Mesodermal cell (in vitro differentiated cells): ENCODE results near the gene NDST1.

Experiments
- H3K27ac ChIP-seq: 2 replicates; pipeline ENCODE4 v1.7.0; 2013; ENCODE audit warnings: mild to moderate bottlenecking, low read depth, low read length, moderate library complexity; ENCODE audit not compliant: severe bottlenecking
- H3K36me3 ChIP-seq: 2 replicates; pipeline ENCODE4 v1.7.1; 2013; ENCODE audit warnings: mild to moderate bottlenecking, low read length, moderate library complexity; ENCODE audit not compliant: control insufficient read depth, insufficient read depth
- H3K4me1 ChIP-seq: one replicate; pipeline ENCODE4 v1.7.1; 2013; ENCODE audit warnings: mild to moderate bottlenecking, low read length; ENCODE audit not compliant: insufficient read depth, control insufficient read depth, poor library complexity, severe bottlenecking
- H3K4me3 ChIP-seq: 2 replicates; pipeline ENCODE4 v1.7.0; 2013; ENCODE audit warnings: low read length, control low read depth, mild to moderate bottlenecking; ENCODE audit not compliant: insufficient read depth, poor library complexity, severe bottlenecking; ENCODE audit errors: extremely low read depth
- H3K9me3 ChIP-seq: 2 replicates; pipeline ENCODE4 v1.7.1; 2013; ENCODE audit warnings: mild to moderate bottlenecking, low read length, moderate library complexity; ENCODE audit not compliant: control insufficient read depth
- WGBS, 2 experiments: methylation state at CpG; one replicate each; pipeline ENCODE4 v1.1.5; 2013; ENCODE audit warnings: missing lambda C conversion rate in 2 of 2; ENCODE audit not compliant: insufficient coverage in 2 of 2; 5-methylcytosine and 5-hydroxymethylcytosine counted together

Gene NDST1

DNA sequence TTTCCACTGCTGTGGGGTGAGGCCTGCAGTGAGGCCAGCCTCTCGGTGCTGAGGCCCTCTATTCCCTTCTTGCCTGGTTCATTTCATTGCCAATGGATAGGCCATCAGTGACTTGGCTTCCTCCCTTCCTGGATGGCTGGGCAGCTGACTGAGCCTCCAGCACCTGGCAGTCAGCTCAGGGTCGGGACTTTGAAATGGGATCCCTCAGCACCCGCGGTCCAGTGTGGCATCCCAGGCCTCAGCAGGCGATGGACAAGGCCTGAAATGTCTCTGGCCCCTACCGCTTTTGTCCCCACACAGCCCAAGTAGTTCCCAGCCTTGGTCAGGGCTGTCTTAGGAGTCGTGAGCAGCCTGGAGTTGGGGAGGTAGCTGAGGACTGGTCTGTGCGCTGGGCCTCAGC lies 17.2 kb downstream of the NDST1 start:
- peaks cover 76% of the 10 kb centered on the region for H3K36me3 ChIP-seq
- WGBS, 2 experiments = 63% methylated on average over 4 to 6 of the region's 8 CpGs

GRCh38 chr5:150525781-150526180 lies 17.9 kb downstream of the NDST1 start:
- H3K36me3 ChIP-seq = peaks cover 76% of the 10 kb centered on the region
- H3K9me3 ChIP-seq = no peaks in the 10 kb centered on the region
- H3K27ac ChIP-seq = no peak overlapping the region
- H3K4me3 ChIP-seq = no peak overlapping the region
- peaks cover 23% of the 10 kb centered on the region for H3K4me1 ChIP-seq

More for the DNA sequence above, 17.2 kb downstream of the NDST1 start:
- Histone ChIP-seq H3K9me3 (no peaks in the 10 kb centered on the region), H3K4me3 (no peak overlapping the region), H3K4me1 (peaks cover 23% of the 10 kb centered on the region), H3K27ac (no peak overlapping the region)

DNA sequence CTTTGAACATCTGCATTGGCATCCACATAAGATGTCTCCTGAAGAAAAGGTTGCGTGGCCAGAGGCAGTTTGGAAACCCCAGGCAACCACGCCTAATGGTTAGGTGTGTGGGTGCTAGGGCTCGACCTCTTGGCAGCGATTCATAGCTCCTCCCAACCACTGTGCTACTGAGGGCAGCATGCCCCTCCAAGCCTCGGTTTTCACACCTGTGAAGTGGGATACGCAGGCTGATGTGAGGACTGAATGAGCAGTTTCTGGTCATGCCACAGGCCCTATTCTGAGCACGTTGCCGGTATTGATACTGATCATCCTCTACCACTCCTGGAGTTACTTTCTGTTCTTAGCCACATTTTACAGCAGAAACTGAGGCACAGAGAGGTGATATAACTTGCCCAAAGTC lies 19.1 kb downstream of the NDST1 start:
- 91 to 98% methylated on average over 3 to 8 of the region's 8 CpGs for WGBS, 2 experiments
- peaks cover 21% of the 10 kb centered on the region for H3K4me1 ChIP-seq
- no peak overlapping the region for H3K4me3 ChIP-seq
- peaks cover 74% of the 10 kb centered on the region for H3K36me3 ChIP-seq
- no peaks in the 10 kb centered on the region for H3K9me3 ChIP-seq
- no peak overlapping the region for H3K27ac ChIP-seq

DNA sequence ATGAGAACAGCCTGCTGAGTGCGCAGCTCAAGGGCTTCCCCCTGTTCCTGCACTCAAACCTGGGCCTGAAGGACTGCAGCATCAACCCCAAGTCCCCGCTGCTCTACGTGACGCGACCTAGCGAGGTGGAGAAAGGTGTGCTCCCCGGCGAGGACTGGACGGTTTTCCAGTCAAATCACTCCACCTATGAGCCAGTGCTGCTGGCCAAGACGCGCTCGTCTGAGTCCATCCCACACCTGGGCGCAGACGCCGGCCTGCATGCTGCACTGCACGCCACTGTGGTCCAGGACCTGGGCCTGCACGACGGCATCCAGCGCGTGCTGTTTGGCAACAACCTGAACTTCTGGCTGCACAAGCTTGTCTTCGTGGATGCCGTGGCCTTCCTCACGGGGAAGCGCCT lies 19.9 kb downstream of the NDST1 start:
- no peak overlapping the region for H3K4me3 ChIP-seq
- 96 to 97% methylated on average over 23 to 24 of the region's 24 CpGs for WGBS, 2 experiments

DNA sequence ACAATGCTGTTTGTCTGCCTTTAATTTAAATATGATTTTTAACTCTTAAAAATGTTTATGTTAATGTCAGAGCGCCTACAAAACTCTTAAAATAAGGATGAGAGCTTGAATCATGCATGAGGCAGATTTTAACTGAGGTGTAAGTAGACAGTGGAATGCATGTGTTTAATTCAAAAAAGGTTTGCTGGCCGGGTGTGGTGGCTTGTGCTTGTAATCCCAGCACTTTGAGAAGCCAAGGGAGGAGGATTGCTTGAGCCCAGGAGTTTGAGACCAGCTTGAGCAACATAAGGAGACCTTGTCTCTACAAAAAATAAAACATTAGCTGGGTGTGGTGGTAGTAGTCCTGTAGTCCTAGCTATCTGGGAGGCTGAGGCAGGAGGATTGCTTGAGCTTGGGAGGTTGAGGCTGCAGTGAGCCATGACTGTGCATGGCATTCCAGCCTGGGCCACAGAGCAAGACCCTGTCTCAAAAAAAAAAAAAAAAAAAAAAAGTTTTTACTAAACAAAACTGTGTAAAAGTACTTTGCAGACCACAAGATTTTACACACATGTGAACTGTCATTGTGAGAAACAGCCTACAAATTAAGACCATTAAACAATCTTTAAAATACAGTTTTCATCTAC lies 21.1 kb downstream of the NDST1 start:
- Histone ChIP-seq H3K36me3 (peaks cover 75% of the 10 kb centered on the region), H3K9me3 (no peaks in the 10 kb centered on the region), H3K4me3 (no peak overlapping the region), H3K27ac (no peak overlapping the region), H3K4me1 (peaks cover 15% of the 10 kb centered on the region)
- WGBS, 2 experiments = 92 to 100% methylated on average over 2 of the region's 2 CpGs

More for the DNA sequence above, 19.9 kb downstream of the NDST1 start:
- Histone ChIP-seq H3K4me1 (peaks cover 18% of the 10 kb centered on the region), H3K36me3 (peaks cover 72% of the 10 kb centered on the region), H3K27ac (no peak overlapping the region), H3K9me3 (no peaks in the 10 kb centered on the region)

- WGBS, 2 experiments = 29 to 42% methylated on average over 1 to 2 of the region's 4 CpGs
- Histone ChIP-seq H3K27ac (no peak overlapping the region), H3K36me3 (peaks cover 76% of the 10 kb centered on the region), H3K9me3 (no peaks in the 10 kb centered on the region), H3K4me1 (peaks cover 15% of the 10 kb centered on the region), H3K4me3 (no peak overlapping the region)
Measured at GRCh38 chr5:150529555-150529954, 21.6 kb downstream of the NDST1 start.

- H3K4me1 ChIP-seq = peaks cover 15% of the 10 kb centered on the region
- H3K36me3 ChIP-seq = peaks cover 80% of the 10 kb centered on the region
- 100% methylated on average over 1 to 2 of the region's 3 CpGs for WGBS, 2 experiments
- no peak overlapping the region for H3K4me3 ChIP-seq
- no peaks in the 10 kb centered on the region for H3K9me3 ChIP-seq
- H3K27ac ChIP-seq = no peak overlapping the region
Measured at GRCh38 chr5:150530423-150530822, 22.5 kb downstream of the NDST1 start.

- H3K9me3 ChIP-seq = no peaks in the 10 kb centered on the region
- no peak overlapping the region for H3K4me3 ChIP-seq
- no peak overlapping the region for H3K27ac ChIP-seq
- H3K4me1 ChIP-seq = peaks cover 15% of the 10 kb centered on the region
- WGBS, 2 experiments = 90 to 100% methylated on average over 4 to 5 of the region's 9 CpGs
- H3K36me3 ChIP-seq = peaks cover 84% of the 10 kb centered on the region
Measured at GRCh38 chr5:150530951-150531588, 23.1 kb downstream of the NDST1 start.

GRCh38 chr5:150531686-150532085 lies 23.8 kb downstream of the NDST1 start:
- Histone ChIP-seq H3K9me3 (no peaks in the 10 kb centered on the region), H3K27ac (no peak overlapping the region), H3K36me3 (peaks cover 84% of the 10 kb centered on the region), H3K4me3 (no peak overlapping the region), H3K4me1 (peaks cover 15% of the 10 kb centered on the region)
- 91 to 94% methylated on average over 7 to 9 of the region's 9 CpGs for WGBS, 2 experiments

DNA sequence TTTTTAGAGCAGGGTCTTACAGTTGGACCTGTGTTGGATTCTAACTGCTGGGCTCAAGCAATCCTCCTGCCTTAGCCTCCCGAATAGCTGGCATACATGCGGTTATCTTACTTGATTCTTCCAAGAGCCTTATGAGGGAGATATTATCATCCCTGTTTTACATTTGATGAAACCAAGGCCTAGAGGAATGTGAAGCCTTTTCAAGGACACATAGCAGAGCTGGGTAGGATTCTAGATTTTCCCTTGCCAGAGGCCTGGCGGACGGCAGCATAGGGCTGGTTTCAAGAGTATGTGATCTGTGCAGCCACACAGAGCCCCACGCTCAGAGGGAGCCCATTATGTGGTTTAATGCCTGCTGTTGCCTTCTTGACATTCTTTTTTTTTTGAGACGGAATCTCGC lies 24.2 kb downstream of the NDST1 start:
- H3K4me1 ChIP-seq = peaks cover 11% of the 10 kb centered on the region
- H3K9me3 ChIP-seq = no peaks in the 10 kb centered on the region
- H3K27ac ChIP-seq = no peak overlapping the region
- peaks cover 84% of the 10 kb centered on the region for H3K36me3 ChIP-seq
- 94 to 99% methylated on average over 5 to 7 of the region's 7 CpGs for WGBS, 2 experiments
- no peak overlapping the region for H3K4me3 ChIP-seq

- WGBS, 2 experiments = 83 to 93% methylated on average over 1 to 3 of the region's 5 CpGs
- Histone ChIP-seq H3K4me3 (no peak overlapping the region), H3K27ac (no peak overlapping the region), H3K9me3 (no peaks in the 10 kb centered on the region), H3K36me3 (peaks cover 83% of the 10 kb centered on the region), H3K4me1 (peaks cover 10% of the 10 kb centered on the region)
Measured at GRCh38 chr5:150532996-150533395, 25.1 kb downstream of the NDST1 start.
